GM19043 (cell line): ENCODE data around the gene SAMD11.
A peak's percentile ranks its signal among the peaks of the same experiment; 100 is the strongest.

Experiments
- ATAC-seq: cut with Tn5 transposase; IDR thresholded peaks from one replicate; pipeline ENCODE4 v1.9.1; 2021; ENCODE audit warnings: low read depth; ENCODE audit not compliant: unreplicated experiment

Gene SAMD11

GRCh38 chr1:960363-961131, 36.8 kb downstream of the SAMD11 start, which contains the start of gene KLHL17:
TSS of gene KLHL17 (plus strand) at chr1:960584. CDS start at chr1:960694, 110 bp downstream.
- no peak for ATAC-seq

GRCh38 chr1:961132-961669, 37.5 kb downstream of the SAMD11 start:
- no peak for ATAC-seq

- ATAC-seq, result no peak
Observed at GRCh38 chr1:962381-963300, 38.9 kb downstream of the SAMD11 start.

GRCh38 chr1:963301-963651, 39.6 kb downstream of the SAMD11 start:
- ATAC-seq, result no peak

DNA sequence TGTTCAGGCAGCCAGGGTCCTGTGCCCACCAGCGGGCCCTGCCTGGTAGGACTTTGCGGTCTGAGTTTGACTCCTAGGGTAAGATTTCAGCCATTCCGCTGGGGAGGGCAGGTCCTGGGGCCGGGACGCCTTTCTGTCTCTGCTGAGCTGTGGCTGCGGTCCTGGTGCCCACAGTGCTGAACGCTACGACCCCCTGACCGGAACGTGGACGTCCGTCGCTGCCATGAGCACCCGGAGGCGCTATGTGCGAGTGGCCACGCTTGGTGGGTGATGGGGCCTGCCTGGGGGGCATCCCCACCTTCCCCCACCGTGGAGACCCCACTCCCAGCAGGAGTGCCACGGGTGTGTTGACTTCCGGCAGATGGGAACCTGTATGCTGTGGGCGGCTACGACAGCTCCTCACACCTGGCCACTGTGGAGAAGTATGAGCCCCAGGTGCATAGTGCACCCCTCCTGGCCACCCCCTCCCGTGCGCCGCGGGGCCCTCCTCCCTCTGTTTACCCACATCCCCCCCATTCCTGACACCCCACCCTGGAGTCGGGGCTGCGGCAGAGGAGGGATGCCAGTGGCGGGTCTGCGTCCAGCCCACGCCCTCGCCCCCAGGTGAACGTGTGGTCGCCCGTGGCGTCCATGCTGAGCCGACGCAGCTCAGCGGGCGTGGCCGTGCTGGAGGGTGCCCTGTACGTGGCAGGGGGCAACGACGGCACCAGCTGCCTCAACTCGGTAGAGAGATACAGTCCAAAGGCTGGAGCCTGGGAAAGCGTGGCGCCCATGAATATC, 40.2 kb downstream of the SAMD11 start:
- ATAC-seq, result no peak

- ATAC-seq, result no peak
Observed at GRCh38 chr1:964691-965525, 41.2 kb downstream of the SAMD11 start.

- no peak for ATAC-seq
Observed at GRCh38 chr1:965526-966134, 41.9 kb downstream of the SAMD11 start.

- ATAC-seq, result no peak
Observed at GRCh38 chr1:966135-966703, 42.5 kb downstream of the SAMD11 start, which contains the start of gene PLEKHN1. TSS of gene PLEKHN1 (plus strand) at chr1:966482. CDS start at chr1:966532, 50 bp downstream.

DNA sequence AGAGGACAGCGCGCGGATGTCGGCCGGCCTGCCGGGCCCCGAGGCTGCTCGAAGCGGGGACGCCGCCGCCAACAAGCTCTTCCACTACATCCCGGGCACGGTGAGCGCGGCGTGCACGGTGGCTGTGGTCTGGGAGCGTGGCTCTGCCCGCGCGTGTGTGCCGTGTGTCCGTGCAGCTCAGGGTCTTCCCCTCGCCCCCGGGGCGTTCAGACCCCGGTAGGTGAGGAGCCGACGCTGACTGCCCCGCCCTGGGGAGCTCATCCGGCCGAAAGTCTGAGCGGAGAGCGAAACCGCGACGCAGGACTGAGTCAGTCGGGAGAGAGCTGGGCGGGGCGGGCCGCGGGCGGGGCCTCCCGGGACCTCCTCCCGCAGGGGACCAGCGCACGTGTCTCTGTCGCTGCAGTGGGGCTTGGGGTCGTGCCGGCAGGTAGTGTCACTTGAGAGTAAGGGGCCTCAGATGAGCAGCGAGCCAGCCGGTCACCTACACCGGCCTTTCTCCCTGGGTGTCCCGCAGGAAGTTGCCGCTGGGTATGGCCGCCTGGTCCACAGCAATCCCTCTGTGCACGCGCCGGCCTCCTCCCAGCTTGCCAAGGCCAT, 43.1 kb downstream of the SAMD11 start:
- ATAC-seq, result peak; percentile 58

GRCh38 chr1:967466-968343, 44.0 kb downstream of the SAMD11 start:
- ATAC-seq, result no peak

DNA sequence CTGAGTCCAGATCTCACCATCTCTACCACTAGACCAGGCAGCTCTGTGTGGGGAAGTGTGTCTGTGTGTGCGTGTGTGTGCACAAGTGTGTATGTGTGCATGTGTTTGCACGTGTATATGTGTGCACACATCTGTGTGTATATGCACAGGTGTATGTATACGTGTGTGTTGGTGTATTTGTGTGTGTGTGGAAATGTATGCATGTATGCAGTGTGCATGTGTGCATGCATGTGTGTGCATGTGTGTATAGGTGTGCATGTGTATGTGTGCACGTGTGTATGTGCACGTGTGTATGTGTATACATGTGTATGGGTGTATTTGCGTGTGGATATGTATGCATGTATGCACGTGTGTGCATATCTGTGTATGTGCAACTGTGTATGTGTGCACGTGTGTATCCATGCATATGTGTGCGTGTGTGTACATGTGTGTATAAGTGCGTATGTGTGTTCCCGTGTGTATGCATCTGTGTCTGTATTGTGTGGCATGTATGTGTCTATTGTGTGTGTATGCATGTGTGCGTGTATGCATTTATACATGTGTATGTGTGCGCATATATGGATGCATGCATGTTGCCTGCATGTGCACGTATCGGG, 45.6 kb downstream of the SAMD11 start:
- ATAC-seq, result no peak

DNA sequence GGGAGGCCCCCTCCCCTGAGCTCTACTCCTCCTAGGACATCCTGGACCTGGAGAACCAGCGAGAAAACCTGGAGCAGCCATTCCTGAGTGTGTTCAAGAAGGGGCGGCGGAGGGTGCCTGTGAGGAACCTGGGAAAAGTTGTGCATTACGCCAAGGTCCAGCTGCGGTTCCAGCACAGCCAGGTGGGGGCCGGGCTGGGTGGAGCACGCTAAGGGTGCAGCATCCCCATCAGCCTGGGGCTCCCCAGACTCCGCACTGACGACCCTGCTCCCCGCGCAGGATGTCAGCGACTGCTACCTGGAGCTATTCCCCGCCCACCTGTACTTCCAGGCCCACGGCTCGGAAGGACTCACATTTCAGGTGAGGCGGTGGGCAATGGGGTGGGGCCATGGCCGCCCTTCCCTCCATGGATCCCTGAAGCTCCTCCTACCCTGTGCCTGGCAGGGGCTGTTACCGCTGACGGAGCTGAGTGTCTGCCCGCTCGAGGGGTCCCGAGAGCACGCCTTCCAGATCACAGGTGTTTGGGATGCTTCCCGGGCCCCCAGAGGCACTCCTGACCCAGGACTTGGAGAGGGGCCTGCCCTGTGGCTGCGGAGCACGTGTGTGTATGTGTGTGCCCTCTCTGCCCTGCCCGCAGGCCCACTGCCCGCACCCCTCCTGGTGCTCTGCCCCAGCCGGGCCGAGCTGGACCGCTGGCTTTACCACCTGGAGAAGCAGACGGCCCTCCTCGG, 46.7 kb downstream of the SAMD11 start:
- ATAC-seq, result no peak

- no peak for ATAC-seq
Observed at GRCh38 chr1:970973-971730, 47.4 kb downstream of the SAMD11 start.

DNA sequence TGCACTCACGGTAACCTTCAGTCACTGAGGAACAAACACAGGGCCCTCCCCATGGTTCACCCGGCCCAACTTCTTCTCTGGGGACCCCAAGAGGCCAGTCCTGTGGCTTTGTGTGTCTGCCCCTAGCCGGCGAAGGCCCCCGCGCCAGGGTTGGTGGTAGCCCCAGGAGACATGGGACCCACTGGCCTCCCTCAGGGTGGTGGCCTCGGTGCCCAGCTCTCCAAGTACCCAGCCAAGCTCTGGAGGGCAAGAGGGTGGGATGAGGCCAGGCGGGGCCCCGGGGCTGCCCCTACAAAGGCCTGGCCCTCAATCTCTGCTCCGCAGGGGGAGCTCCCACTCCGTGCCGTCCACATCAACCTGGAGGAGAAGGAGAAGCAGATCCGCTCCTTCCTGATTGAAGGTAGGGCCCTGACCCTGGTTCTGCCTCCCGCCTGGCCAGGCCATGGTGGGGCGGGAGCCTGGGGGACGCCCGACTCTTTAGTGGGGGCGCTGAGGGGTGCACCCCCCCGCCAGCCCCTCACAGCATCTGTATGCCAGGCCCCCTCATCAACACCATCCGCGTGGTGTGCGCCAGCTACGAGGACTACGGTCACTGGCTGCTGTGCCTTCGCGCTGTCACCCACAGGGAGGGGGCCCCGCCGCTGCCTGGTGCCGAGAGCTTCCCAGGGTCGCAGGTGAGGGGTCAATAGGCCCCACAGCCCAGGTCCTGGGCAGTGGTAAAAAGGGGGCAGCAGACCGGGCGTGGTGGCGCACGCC, 48.2 kb downstream of the SAMD11 start:
- ATAC-seq, result no peak
